T-helper 17 cell (primary cell): ENCODE results near the gene GUCY2C. TPM values are rescaled to one million over a fixed set of nuclear protein-coding genes. Genes with fewer than 3 reads are reported as not detected.

Experiments
- ATAC-seq: fragments of 150-1000 bp; cut with Tn5 transposase; 2 replicates; pipeline ENCODE4 v1.10.0; 2021; ENCODE audit warnings: mild to moderate bottlenecking, moderate library complexity
- DNase-seq, 3 donors: peaks; one replicate each; pipeline versions ENCODE4 v3.0.0 to v3.0.0-alpha.2; 2020 to 2021
- H3K9me3 ChIP-seq: one replicate; pipeline ENCODE4 v1.7.0; 2013; ENCODE audit warnings: low read length, mild to moderate bottlenecking; ENCODE audit not compliant: control insufficient read depth, poor library complexity, severe bottlenecking
- H3K27ac Mint-ChIP-seq: one replicate; pipeline ENCODE4 v1.8.0; 2022; ENCODE audit warnings: mild to moderate bottlenecking, moderate library complexity, mixed read lengths
- H3K27me3 Mint-ChIP-seq: one replicate; pipeline ENCODE4 v1.8.0; 2022; ENCODE audit warnings: mixed read lengths
- H3K36me3 Mint-ChIP-seq: one replicate; pipeline ENCODE4 v1.8.0; 2022; ENCODE audit warnings: low read depth, mixed read lengths
- H3K4me1 Mint-ChIP-seq: one replicate; pipeline ENCODE4 v1.8.0; 2022; ENCODE audit warnings: mild to moderate bottlenecking, mixed read lengths
- H3K4me3 Mint-ChIP-seq: one replicate; pipeline ENCODE4 v1.8.0; 2022; ENCODE audit warnings: mild to moderate bottlenecking, moderate library complexity, mixed read lengths
- total RNA-seq, 4 donors: library from RNA in 2 of 4; stranded (reverse) in 2 of 4; gene quantifications; one replicate each; pipeline ENCODE4 v1.2.3 and lab custom pipeline; 2022 to 2026

Gene GUCY2C
- total RNA-seq, 2 donors from 2014 or later: not detected

- Mint-ChIP-seq H3K27ac (no peak overlapping the region), H3K36me3 (no peaks in the 10 kb centered on the region), H3K4me1 (peaks cover 10% of the 10 kb centered on the region), H3K27me3 (peaks cover 18% of the 10 kb centered on the region), H3K4me3 (no peak overlapping the region)
- DNase-seq: no peak
- no peaks in the 10 kb centered on the region for H3K9me3 ChIP-seq
- no peak for ATAC-seq
Measured at GRCh38 chr12:14665354-14666348, 30.7 kb downstream of the GUCY2C start.

- Mint-ChIP-seq H3K36me3 (no peaks in the 10 kb centered on the region), H3K4me3 (no peak overlapping the region), H3K4me1 (peaks cover 10% of the 10 kb centered on the region), H3K27me3 (peaks cover 22% of the 10 kb centered on the region), H3K27ac (peak overlapping the region; percentile 10)
- ATAC-seq (peak; percentile 83), DNase-seq (peak in 1 of 3 donors; percentile 28)
- H3K9me3 ChIP-seq: no peaks in the 10 kb centered on the region
Measured at GRCh38 chr12:14664434-14665023, 31.9 kb downstream of the GUCY2C start.

- no peak overlapping the region for H3K4me3 Mint-ChIP-seq
- H3K4me1 Mint-ChIP-seq: peaks cover 12% of the 10 kb centered on the region
- H3K36me3 Mint-ChIP-seq: no peaks in the 10 kb centered on the region
- peaks cover 27% of the 10 kb centered on the region for H3K27me3 Mint-ChIP-seq
- H3K9me3 ChIP-seq: no peaks in the 10 kb centered on the region
- DNase-seq (no peak), ATAC-seq (no peak)
- no peak overlapping the region for H3K27ac Mint-ChIP-seq
Measured at GRCh38 chr12:14663002-14663401, 33.4 kb downstream of the GUCY2C start.

GRCh38 chr12:14656846-14657245 is 39.6 kb downstream of the GUCY2C start:
- Mint-ChIP-seq H3K27me3 (peaks cover 16% of the 10 kb centered on the region), H3K4me1 (peaks cover 3% of the 10 kb centered on the region), H3K36me3 (no peaks in the 10 kb centered on the region), H3K4me3 (no peak overlapping the region), H3K27ac (no peak overlapping the region)
- no peaks in the 10 kb centered on the region for H3K9me3 ChIP-seq
- ATAC-seq (no peak), DNase-seq (no peak)

GRCh38 chr12:14655284-14655683 is 41.1 kb downstream of the GUCY2C start:
- ATAC-seq: no peak

GRCh38 chr12:14654842-14655241 is 41.6 kb downstream of the GUCY2C start:
- Mint-ChIP-seq H3K4me3 (no peak overlapping the region), H3K36me3 (no peaks in the 10 kb centered on the region), H3K4me1 (peaks cover 2% of the 10 kb centered on the region), H3K27me3 (peaks cover 9% of the 10 kb centered on the region), H3K27ac (no peak overlapping the region)
- ATAC-seq: no peak
- H3K9me3 ChIP-seq: no peaks in the 10 kb centered on the region
- DNase-seq: no peak

More at GRCh38 chr12:14655284-14655683, 41.1 kb downstream of the GUCY2C start:
- Mint-ChIP-seq H3K4me1 (peaks cover 2% of the 10 kb centered on the region), H3K27me3 (peaks cover 10% of the 10 kb centered on the region), H3K27ac (no peak overlapping the region), H3K36me3 (no peaks in the 10 kb centered on the region), H3K4me3 (no peak overlapping the region)
- DNase-seq: no peak
- no peaks in the 10 kb centered on the region for H3K9me3 ChIP-seq

GRCh38 chr12:14654416-14654815 is 42.0 kb downstream of the GUCY2C start:
- ATAC-seq (no peak), DNase-seq (no peak)
- Mint-ChIP-seq H3K4me1 (peaks cover 2% of the 10 kb centered on the region), H3K36me3 (no peaks in the 10 kb centered on the region), H3K27ac (no peak overlapping the region), H3K4me3 (no peak overlapping the region), H3K27me3 (peaks cover 5% of the 10 kb centered on the region)
- no peaks in the 10 kb centered on the region for H3K9me3 ChIP-seq

GRCh38 chr12:14652483-14652882 is 43.9 kb downstream of the GUCY2C start:
- Mint-ChIP-seq H3K36me3 (no peaks in the 10 kb centered on the region), H3K4me1 (peaks cover 6% of the 10 kb centered on the region), H3K4me3 (no peak overlapping the region), H3K27me3 (peaks cover 6% of the 10 kb centered on the region), H3K27ac (no peak overlapping the region)
- DNase-seq (no peak), ATAC-seq (no peak)
- H3K9me3 ChIP-seq: no peaks in the 10 kb centered on the region

GRCh38 chr12:14651371-14651770 is 45.0 kb downstream of the GUCY2C start:
- peaks cover 6% of the 10 kb centered on the region for H3K4me1 Mint-ChIP-seq
- H3K4me3 Mint-ChIP-seq: no peak overlapping the region
- DNase-seq (no peak), ATAC-seq (no peak)
- H3K9me3 ChIP-seq: no peaks in the 10 kb centered on the region
- H3K27ac Mint-ChIP-seq: no peak overlapping the region
- H3K36me3 Mint-ChIP-seq: no peaks in the 10 kb centered on the region
- peaks cover 6% of the 10 kb centered on the region for H3K27me3 Mint-ChIP-seq

GRCh38 chr12:14650789-14651188 is 45.6 kb downstream of the GUCY2C start:
- Mint-ChIP-seq H3K4me1 (peaks cover 6% of the 10 kb centered on the region), H3K27me3 (peaks cover 6% of the 10 kb centered on the region), H3K36me3 (no peaks in the 10 kb centered on the region), H3K27ac (no peak overlapping the region), H3K4me3 (no peak overlapping the region)
- no peaks in the 10 kb centered on the region for H3K9me3 ChIP-seq
- DNase-seq (no peak), ATAC-seq (no peak)

GRCh38 chr12:14647028-14647750 is 49.2 kb downstream of the GUCY2C start:
- Mint-ChIP-seq H3K4me3 (no peak overlapping the region), H3K27ac (no peak overlapping the region), H3K4me1 (peaks cover 15% of the 10 kb centered on the region), H3K36me3 (no peaks in the 10 kb centered on the region), H3K27me3 (peaks cover 6% of the 10 kb centered on the region)
- DNase-seq (no peak), ATAC-seq (no peak)
- no peaks in the 10 kb centered on the region for H3K9me3 ChIP-seq

GRCh38 chr12:14643251-14643650 is 53.1 kb downstream of the GUCY2C start:
- no peaks in the 10 kb centered on the region for H3K27me3 Mint-ChIP-seq
- peak; percentile 64 for ATAC-seq
- peaks cover 13% of the 10 kb centered on the region for H3K4me1 Mint-ChIP-seq
- H3K27ac Mint-ChIP-seq: no peak overlapping the region
- H3K36me3 Mint-ChIP-seq: no peaks in the 10 kb centered on the region
- no peak for DNase-seq
- H3K9me3 ChIP-seq: no peaks in the 10 kb centered on the region
- H3K4me3 Mint-ChIP-seq: peak overlapping the region; percentile 63

GRCh38 chr12:14638066-14638465 is 58.3 kb downstream of the GUCY2C start:
- Mint-ChIP-seq H3K27me3 (peaks cover 1% of the 10 kb centered on the region), H3K27ac (no peak overlapping the region), H3K4me1 (peaks cover 10% of the 10 kb centered on the region), H3K4me3 (no peak overlapping the region), H3K36me3 (no peaks in the 10 kb centered on the region)
- ATAC-seq (no peak), DNase-seq (no peak)
- H3K9me3 ChIP-seq: no peaks in the 10 kb centered on the region
